ENCODE data around the gene CCHCR1.

The CCHCR1 gene

GRCh38 chr6:31115941-31116560, 41.6 kb downstream of the CCHCR1 start:
- no peak for TF ChIP-seq CTCF (IDR thresholded peaks at IDR 0.05; ENCODE audit: extremely low read depth, missing control alignments)
- no peak for DNase-seq (ENCODE audit: low spot score)

GRCh38 chr6:31114970-31115849, 42.4 kb downstream of the CCHCR1 start:
- DNase-seq (ENCODE audit: low spot score): no peak

GRCh38 chr6:31114541-31114878, 43.1 kb downstream of the CCHCR1 start, which contains the start of gene PSORS1C1:
TSS of gene PSORS1C1 (plus strand) at chr6:31114800. CDS start at chr6:31129633, 14,833 bp downstream.
- no peak for DNase-seq (ENCODE audit: low spot score)
- TF ChIP-seq CTCF (IDR thresholded peaks at IDR 0.05; ENCODE audit: extremely low read depth, missing control alignments): no peak

More at GRCh38 chr6:31114970-31115849, 42.4 kb downstream of the CCHCR1 start:
- TF ChIP-seq CTCF (IDR thresholded peaks at IDR 0.05; ENCODE audit: extremely low read depth, missing control alignments): no peak

GRCh38 chr6:31113861-31114540, 43.6 kb downstream of the CCHCR1 start:
- no peak for TF ChIP-seq CTCF (IDR thresholded peaks at IDR 0.05; ENCODE audit: extremely low read depth, missing control alignments)
- no peak for DNase-seq (ENCODE audit: low spot score)

GRCh38 chr6:31112478-31112877, 45.1 kb downstream of the CCHCR1 start, which contains the start of gene C6orf15:
TSS of gene C6orf15 (minus strand) at chr6:31112575. CDS start at chr6:31112555, 20 bp downstream.
- no peak for TF ChIP-seq CTCF (IDR thresholded peaks at IDR 0.05; ENCODE audit: extremely low read depth, missing control alignments)
- DNase-seq (ENCODE audit: low spot score): no peak

GRCh38 chr6:31111712-31112111, 45.9 kb downstream of the CCHCR1 start:
- TF ChIP-seq CTCF (IDR thresholded peaks at IDR 0.05; ENCODE audit: extremely low read depth, missing control alignments): no peak
- DNase-seq (ENCODE audit: low spot score): no peak
